Measurements from ENCODE around the gene KPNA2. TPM values are rescaled to one million over a fixed set of nuclear protein-coding genes. Genes with fewer than 3 reads are reported as not detected.
"Not testable (repeated sequence)": the region's sequence is repeated elsewhere in the genome, so short reads cannot be mapped to it uniquely, and the experiment has no call there.

Gene KPNA2
- total and polyA plus RNA-seq, 12 donors = 5.1 to 59.3 (median 22.8) TPM

DNA sequence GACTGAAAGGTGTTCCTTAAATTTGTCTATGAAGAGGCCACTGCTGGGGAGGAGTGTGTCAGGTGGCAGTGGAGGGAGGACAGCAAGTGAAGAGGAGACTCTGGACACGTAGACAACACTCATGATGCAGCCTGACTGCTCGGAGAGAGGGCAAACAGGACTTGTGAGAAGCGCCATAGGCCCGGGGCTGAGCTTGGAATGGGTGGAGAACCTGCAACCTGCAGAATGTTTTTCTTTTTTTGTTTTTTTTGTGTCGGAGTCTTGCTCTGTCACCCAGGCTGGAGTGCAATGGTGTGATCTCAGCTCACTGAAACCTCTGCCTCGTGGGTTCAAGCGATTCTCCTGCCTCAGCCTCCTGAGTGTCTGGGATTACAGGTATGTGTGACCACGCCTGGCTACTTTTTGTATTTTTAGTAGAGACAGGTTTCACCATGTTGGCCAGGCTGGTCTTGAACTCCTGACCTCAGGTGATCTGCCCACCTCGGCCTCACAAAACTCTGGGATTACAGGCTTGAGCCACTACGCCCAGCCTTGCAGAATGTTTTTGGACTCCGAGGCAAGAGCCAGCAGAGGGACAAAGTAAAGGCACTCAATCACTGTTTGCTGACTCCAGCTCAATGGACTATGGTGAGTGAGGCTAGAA, 20.3 kb upstream of the KPNA2 start:
- Histone ChIP-seq H3K4me3 (no peak overlapping the region), H3K27me3 (no peaks in the 10 kb centered on the region), H3K36me3 (replicated peaks in 1 of 2) (no peaks in the 10 kb centered on the region), H3K4me1 (replicated peaks in 1 of 2) (peaks cover 0 to 4% of the 10 kb centered on the region in 2 donors), H3K27ac (no peak overlapping the region), H3K9me3 (replicated peaks in 1 of 3) (no peaks in the 10 kb centered on the region)
- 87 to 93% (median 88%) methylated on average over 11 of the region's 11 CpGs for whole genome bisulfite sequencing, 4 donors
- DNase-seq = no peak
- TF ChIP-seq, protein P1, sequence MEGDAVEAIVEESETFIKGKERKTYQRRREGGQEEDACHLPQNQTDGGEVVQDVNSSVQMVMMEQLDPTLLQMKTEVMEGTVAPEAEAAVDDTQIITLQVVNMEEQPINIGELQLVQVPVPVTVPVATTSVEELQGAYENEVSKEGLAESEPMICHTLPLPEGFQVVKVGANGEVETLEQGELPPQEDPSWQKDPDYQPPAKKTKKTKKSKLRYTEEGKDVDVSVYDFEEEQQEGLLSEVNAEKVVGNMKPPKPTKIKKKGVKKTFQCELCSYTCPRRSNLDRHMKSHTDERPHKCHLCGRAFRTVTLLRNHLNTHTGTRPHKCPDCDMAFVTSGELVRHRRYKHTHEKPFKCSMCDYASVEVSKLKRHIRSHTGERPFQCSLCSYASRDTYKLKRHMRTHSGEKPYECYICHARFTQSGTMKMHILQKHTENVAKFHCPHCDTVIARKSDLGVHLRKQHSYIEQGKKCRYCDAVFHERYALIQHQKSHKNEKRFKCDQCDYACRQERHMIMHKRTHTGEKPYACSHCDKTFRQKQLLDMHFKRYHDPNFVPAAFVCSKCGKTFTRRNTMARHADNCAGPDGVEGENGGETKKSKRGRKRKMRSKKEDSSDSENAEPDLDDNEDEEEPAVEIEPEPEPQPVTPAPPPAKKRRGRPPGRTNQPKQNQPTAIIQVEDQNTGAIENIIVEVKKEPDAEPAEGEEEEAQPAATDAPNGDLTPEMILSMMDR (IDR thresholded peaks at IDR 0.05) = no peak
- TF ChIP-seq POLR2A (IDR thresholded peaks at IDR 0.05) = no peak
- intact Hi-C loops (cut with DNase I) = loop anchor here in 1 of 2 donors (10.0 kb wide), 1 partner anchor 50 kb away; no protein-coding TSS in a partner anchor

DNA sequence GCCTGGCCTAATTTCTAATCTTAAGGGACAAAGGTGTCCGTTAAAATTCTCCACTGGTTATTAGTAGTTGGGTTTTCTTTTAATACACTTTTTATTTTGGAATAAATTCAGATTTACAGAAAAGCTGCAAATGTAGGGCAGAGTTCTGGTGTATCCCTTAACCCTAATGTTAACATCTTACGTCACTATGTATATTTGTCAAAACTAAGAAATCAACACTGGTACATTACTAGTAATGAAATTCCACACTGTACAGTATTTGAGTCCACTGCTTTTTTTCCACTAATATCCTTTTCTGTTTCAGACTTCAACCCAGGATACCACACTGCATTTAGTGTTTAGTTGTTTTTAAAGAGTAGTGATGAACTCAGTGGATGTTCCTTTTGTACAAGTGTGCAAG, 18.7 kb upstream of the KPNA2 start:
- H3K4me1 ChIP-seq (replicated peaks in 1 of 2) = peaks cover 0 to 4% of the 10 kb centered on the region in 2 donors
- H3K27ac ChIP-seq = no peak overlapping the region
- WGBS, 4 donors = 83 to 95% (median 87%) methylated on average over 2 of the region's 2 CpGs
- H3K36me3 ChIP-seq (replicated peaks in 1 of 2) = no peaks in the 10 kb centered on the region
- intact Hi-C loops (cut with DNase I) = loop anchor here in 1 of 2 donors (10.0 kb wide), 1 partner anchor 52 kb away; no protein-coding TSS in a partner anchor
- DNase-seq = no peak
- no peaks in the 10 kb centered on the region for H3K9me3 ChIP-seq (replicated peaks in 1 of 3)
- no peaks in the 10 kb centered on the region for H3K27me3 ChIP-seq
- no peak overlapping the region for H3K4me3 ChIP-seq
- TF ChIP-seq POLR2A (IDR thresholded peaks at IDR 0.05) = no peak
- TF ChIP-seq, protein P1 (IDR thresholded peaks at IDR 0.05) = no peak

DNA sequence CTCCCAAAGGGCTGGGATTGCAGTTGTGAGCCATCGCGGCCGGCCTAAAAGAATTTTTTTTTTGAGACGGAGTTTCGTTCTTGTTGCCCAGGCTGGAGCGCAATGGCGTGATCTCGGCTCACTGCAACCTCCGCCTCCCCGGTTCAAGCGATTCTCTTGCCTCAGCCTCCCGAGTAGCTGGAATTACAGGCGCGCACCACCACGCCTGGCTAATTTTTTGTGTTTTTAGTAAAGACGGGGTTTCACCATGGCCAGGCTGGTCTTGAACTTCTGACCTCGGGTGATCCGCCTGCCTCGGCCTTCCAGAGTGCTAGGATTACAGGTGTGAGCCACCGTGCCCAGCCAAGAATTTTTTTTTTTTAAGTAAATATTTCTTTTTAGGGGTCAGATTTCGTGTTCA, 17.0 kb upstream of the KPNA2 start:
- not testable (repeated sequence) for H3K36me3 ChIP-seq (replicated peaks in 1 of 2); DNase-seq; H3K27me3 ChIP-seq; H3K4me1 ChIP-seq (replicated peaks in 1 of 2); H3K9me3 ChIP-seq (replicated peaks in 1 of 3); H3K27ac ChIP-seq; H3K4me3 ChIP-seq
- WGBS, 4 donors = 91 to 95% (median 92%) methylated on average over 21 of the region's 21 CpGs
- intact Hi-C loops (cut with DNase I) = loop anchor here in 1 of 2 donors (10.0 kb wide), 1 partner anchor 54 kb away; no protein-coding TSS in a partner anchor

DNA sequence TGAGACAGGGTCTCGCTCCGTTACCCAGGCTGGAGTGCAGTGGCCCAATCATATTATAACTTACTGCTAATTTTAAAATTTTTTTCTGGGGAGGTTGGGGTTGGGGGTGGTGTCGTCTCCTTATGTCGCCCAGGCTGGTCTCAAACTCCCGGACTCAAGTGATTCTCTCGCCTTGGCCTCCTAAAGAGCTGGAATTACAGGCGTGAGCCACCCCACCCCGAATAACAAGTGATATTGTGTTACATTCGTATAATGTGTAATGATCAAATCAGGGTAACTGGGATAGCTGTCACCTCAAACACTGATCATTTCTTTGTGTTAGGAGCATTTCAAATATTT, 16.2 kb upstream of the KPNA2 start:
- intact Hi-C loops (cut with DNase I) = loop anchor here in 1 of 2 donors (10.0 kb wide), 1 partner anchor 55 kb away; no protein-coding TSS in a partner anchor
- H3K4me3 ChIP-seq = no peak overlapping the region
- no peaks in the 10 kb centered on the region for H3K36me3 ChIP-seq (replicated peaks in 1 of 2)
- 62 to 74% (median 71%) methylated on average over 9 of the region's 9 CpGs for WGBS, 4 donors
- DNase-seq = peak in 1 of 7 donors; percentile 26
- peak overlapping the region in 2 of 5 donors; percentile 4 to 89 for H3K27ac ChIP-seq
- no peaks in the 10 kb centered on the region for H3K9me3 ChIP-seq (replicated peaks in 1 of 3)
- peaks cover 0 to 4% of the 10 kb centered on the region in 2 donors for H3K4me1 ChIP-seq (replicated peaks in 1 of 2)
- H3K27me3 ChIP-seq = no peaks in the 10 kb centered on the region
- TF ChIP-seq POLR2A (IDR thresholded peaks at IDR 0.05) = no peak
- TF ChIP-seq, protein P1 (IDR thresholded peaks at IDR 0.05) = no peak

Data from adrenal gland (tissue), 12 donors.